Measurements from ENCODE around the gene BRINP3. TPM values are rescaled to one million over a fixed set of nuclear protein-coding genes. Genes with fewer than 3 reads are reported as not detected.
"Not testable (repeated sequence)": the region's sequence is repeated elsewhere in the genome, so short reads cannot be mapped to it uniquely, and the experiment has no call there.

The BRINP3 gene
- polyA plus RNA-seq, 2 of the 4 experiments (the other 2 are of a cell fraction), result not detected

GRCh38 chr1:190507357-190507756 lies 29.7 kb upstream of the BRINP3 start:
- 15% methylated on average over 1 of the region's 1 CpG for WGBS (ENCODE audit: missing lambda C conversion rate)
- DNase-seq (ENCODE audit: low read depth in 1 of 2, low spot score in 1 of 2) (no peak), ATAC-seq (no peak), FAIRE-seq (no peak)
- Histone ChIP-seq H3K4me1 (no peaks in the 10 kb centered on the region), H3K4me3 (no peak overlapping the region), H3K27ac (no peak overlapping the region), H3K4me2 (no peak overlapping the region), H3K9me3 (no peaks in the 10 kb centered on the region)
- CTCF ChIA-PET, result no interaction called here
- POLR2A ChIA-PET, result no interaction called here
- TF ChIP-seq HDAC2 (IDR thresholded peaks at IDR 0.05), result no peak
- TF ChIP-seq MAX (IDR thresholded peaks at IDR 0.05), result no peak
- no peak for TF ChIP-seq CTCF (IDR thresholded peaks at IDR 0.05)
- no peak for TF ChIP-seq RARB (CRISPR knock-in tag; IDR thresholded peaks at IDR 0.05)
- TF ChIP-seq RFX5 (IDR thresholded peaks at IDR 0.05), result no peak
- no peak for TF ChIP-seq ATOH8 (CRISPR knock-in tag; IDR thresholded peaks at IDR 0.05; ENCODE audit: low read depth)
- no peak for TF ChIP-seq EHMT2 (IDR thresholded peaks at IDR 0.05; ENCODE audit: low read depth)
- no peak for TF ChIP-seq CEBPB (IDR thresholded peaks at IDR 0.05)
- TF ChIP-seq BHLHE40 (IDR thresholded peaks at IDR 0.05; ENCODE audit: low read depth, low read length), result no peak
- no peak for TF ChIP-seq RAD21 (conservative IDR thresholded peaks at IDR 0.05 in 1 of 2, IDR thresholded peaks at IDR 0.05 in 1 of 2)
- TF ChIP-seq RNF2 (IDR thresholded peaks at IDR 0.05; ENCODE audit: borderline replicate concordance, low read depth), result no peak
- TF ChIP-seq MYC (IDR thresholded peaks at IDR 0.05; ENCODE audit: borderline replicate concordance, low read length), result no peak
- TF ChIP-seq EP300 (IDR thresholded peaks at IDR 0.05), result no peak
- no peak for TF ChIP-seq POLR2A (IDR thresholded peaks at IDR 0.05; ENCODE audit: low read length)
- no peak for TF ChIP-seq ZSCAN20 (CRISPR knock-in tag; IDR thresholded peaks at IDR 0.05)

GRCh38 chr1:190504539-190504938 lies 26.9 kb upstream of the BRINP3 start:
- CTCF ChIA-PET; FAIRE-seq; H3K4me3 ChIP-seq; ATAC-seq; H3K4me1 ChIP-seq; H3K9me3 ChIP-seq; DNase-seq (ENCODE audit: low read depth in 1 of 2, low spot score in 1 of 2); POLR2A ChIA-PET; H3K4me2 ChIP-seq; H3K27ac ChIP-seq: not testable (repeated sequence)
- 17% methylated on average over 3 of the region's 3 CpGs for WGBS (ENCODE audit: missing lambda C conversion rate)

- Histone ChIP-seq H3K4me3 (no peak overlapping the region), H3K9me3 (no peaks in the 10 kb centered on the region), H3K4me1 (no peaks in the 10 kb centered on the region), H3K27ac (no peak overlapping the region), H3K4me2 (no peak overlapping the region)
- no peak for FAIRE-seq
- no peak for DNase-seq (ENCODE audit: low read depth in 1 of 2, low spot score in 1 of 2)
- POLR2A ChIA-PET, result no interaction called here
- TF ChIP-seq ZNF302 (CRISPR knock-in tag; IDR thresholded peaks at IDR 0.05), result no peak
- ATAC-seq, result no peak
- CTCF ChIA-PET, result no interaction called here
Measured at GRCh38 chr1:190497565-190497964, 19.9 kb upstream of the BRINP3 start.

- H3K4me1 ChIP-seq, result no peaks in the 10 kb centered on the region
- H3K9me3 ChIP-seq, result no peaks in the 10 kb centered on the region
- FAIRE-seq, result no peak
- no peak for DNase-seq (ENCODE audit: low read depth in 1 of 2, low spot score in 1 of 2)
- TF ChIP-seq NFE2L2 (conservative IDR thresholded peaks at IDR 0.05; ENCODE audit: low read length), result no peak
- no peak for TF ChIP-seq MYC (IDR thresholded peaks at IDR 0.05; ENCODE audit: borderline replicate concordance, low read length)
- TF ChIP-seq CEBPB (IDR thresholded peaks at IDR 0.05), result no peak
- no peak for TF ChIP-seq HOXB5 (CRISPR knock-in tag; IDR thresholded peaks at IDR 0.05)
- TF ChIP-seq ESRRA (IDR thresholded peaks at IDR 0.05; ENCODE audit: borderline replicate concordance, low read length), result no peak
- no peak for TF ChIP-seq NR3C1 (IDR thresholded peaks at IDR 0.05)
- TF ChIP-seq NPAS2 (CRISPR knock-in tag; IDR thresholded peaks at IDR 0.05; ENCODE audit: borderline replicate concordance), result no peak
- TF ChIP-seq POLR2A (IDR thresholded peaks at IDR 0.05; ENCODE audit: low read length), result no peak
- no peak for TF ChIP-seq RFX5 (IDR thresholded peaks at IDR 0.05)
- no peak for TF ChIP-seq MAX (IDR thresholded peaks at IDR 0.05)
- TF ChIP-seq MAZ (IDR thresholded peaks at IDR 0.05; ENCODE audit: borderline replicate concordance, low read depth, low read length), result no peak
- no peak for TF ChIP-seq HES2 (IDR thresholded peaks at IDR 0.05)
- no peak for TF ChIP-seq HOXB13 (CRISPR knock-in tag; IDR thresholded peaks at IDR 0.05; ENCODE audit: low read depth)
- TF ChIP-seq KDM1A (IDR thresholded peaks at IDR 0.05; ENCODE audit: low read depth), result no peak
- TF ChIP-seq FOSB (CRISPR knock-in tag; IDR thresholded peaks at IDR 0.05), result no peak
- CTCF ChIA-PET, result no interaction called here
- POLR2A ChIA-PET, result no interaction called here
- H3K4me3 ChIP-seq, result no peak overlapping the region
- H3K4me2 ChIP-seq, result no peak overlapping the region
- whole genome bisulfite sequencing (ENCODE audit: missing lambda C conversion rate), result 64% methylated on average over 4 of the region's 4 CpGs
- ATAC-seq, result no peak
- no peak overlapping the region for H3K27ac ChIP-seq
Measured at GRCh38 chr1:190494451-190494850, 16.8 kb upstream of the BRINP3 start.
